GM15510 (cell line): Measurements from ENCODE around the gene CAMTA1.

Experiments used
- POLR2A ChIP-seq: IDR thresholded peaks from 3 replicates; pipeline ENCODE4 v1.6.1; 2011; ENCODE audit warnings: borderline replicate concordance; ENCODE audit not compliant: insufficient read length; ENCODE audit errors: extremely low read depth

Gene CAMTA1

GRCh38 chr1:7127322-7128075 lies 342.2 kb downstream of the CAMTA1 start:
- TF ChIP-seq POLR2A = no peak

GRCh38 chr1:7128293-7128692 lies 343.0 kb downstream of the CAMTA1 start:
- TF ChIP-seq POLR2A = no peak

GRCh38 chr1:7130127-7130526 lies 344.9 kb downstream of the CAMTA1 start:
- no peak for TF ChIP-seq POLR2A

- no peak for TF ChIP-seq POLR2A
Observed at GRCh38 chr1:7135493-7135892, 350.2 kb downstream of the CAMTA1 start.

- TF ChIP-seq POLR2A = no peak
Observed at GRCh38 chr1:7136166-7136953, 351.1 kb downstream of the CAMTA1 start.

- no peak for TF ChIP-seq POLR2A
Observed at GRCh38 chr1:7140251-7140650, 355.0 kb downstream of the CAMTA1 start.

- TF ChIP-seq POLR2A = no peak
Observed at GRCh38 chr1:7145947-7146346, 360.7 kb downstream of the CAMTA1 start.

GRCh38 chr1:7146710-7147109 lies 361.5 kb downstream of the CAMTA1 start:
- TF ChIP-seq POLR2A = no peak

- TF ChIP-seq POLR2A = no peak
Observed at GRCh38 chr1:7149080-7149838, 364.0 kb downstream of the CAMTA1 start.

GRCh38 chr1:7150724-7151280 lies 365.5 kb downstream of the CAMTA1 start:
- TF ChIP-seq POLR2A = no peak

GRCh38 chr1:7151978-7152377 lies 366.7 kb downstream of the CAMTA1 start:
- TF ChIP-seq POLR2A = no peak

GRCh38 chr1:7152655-7153054 lies 367.4 kb downstream of the CAMTA1 start:
- TF ChIP-seq POLR2A = no peak

GRCh38 chr1:7153464-7153863 lies 368.2 kb downstream of the CAMTA1 start:
- TF ChIP-seq POLR2A = no peak

GRCh38 chr1:7159116-7159781 lies 374.0 kb downstream of the CAMTA1 start:
- TF ChIP-seq POLR2A = no peak
